ENCODE results near the gene ZNF540. TPM values are rescaled to one million over a fixed set of nuclear protein-coding genes. Genes with fewer than 3 reads are reported as not detected.

Gene ZNF540
- total and polyA plus RNA-seq, 9 of the 15 experiments (the other 6 are each of a cell fraction or from before 2014, with no cell fraction given) = 0.20 to 0.95 (median 0.44) TPM

DNA sequence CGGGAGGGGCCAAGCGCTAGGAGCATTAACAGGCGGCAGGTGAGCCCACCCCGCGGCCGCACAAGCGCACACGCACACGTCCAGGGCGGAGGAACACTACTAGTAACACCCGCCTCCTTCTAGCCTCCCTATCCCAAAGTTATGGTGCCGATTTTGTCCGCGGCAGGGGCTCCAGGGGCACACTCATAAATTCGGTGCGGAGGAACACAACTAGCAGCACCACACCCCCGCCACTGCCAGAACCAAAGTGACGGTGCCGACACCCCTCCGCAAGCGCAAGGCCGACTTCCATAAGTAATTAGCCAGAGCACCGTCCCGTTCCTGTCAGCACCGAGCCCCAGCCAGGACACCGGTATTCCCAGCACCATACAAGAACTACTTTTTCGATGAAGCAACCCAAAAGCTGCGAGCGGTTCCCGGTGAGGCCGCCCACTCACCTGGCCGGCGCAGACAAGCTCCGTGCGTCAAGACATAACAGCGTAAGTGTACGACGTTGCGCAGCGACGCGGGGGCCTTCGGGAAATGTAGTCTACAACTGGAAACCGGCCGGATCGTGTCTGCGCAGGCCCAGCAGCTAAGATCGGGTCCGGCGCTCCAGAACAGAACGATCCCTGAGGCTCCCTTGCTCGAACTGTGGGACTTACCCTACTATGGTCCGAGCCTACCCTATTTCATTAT is at the start of gene ZNF540, which contains the start of gene ZNF571 (continued):
- TF ChIP-seq, protein P1, sequence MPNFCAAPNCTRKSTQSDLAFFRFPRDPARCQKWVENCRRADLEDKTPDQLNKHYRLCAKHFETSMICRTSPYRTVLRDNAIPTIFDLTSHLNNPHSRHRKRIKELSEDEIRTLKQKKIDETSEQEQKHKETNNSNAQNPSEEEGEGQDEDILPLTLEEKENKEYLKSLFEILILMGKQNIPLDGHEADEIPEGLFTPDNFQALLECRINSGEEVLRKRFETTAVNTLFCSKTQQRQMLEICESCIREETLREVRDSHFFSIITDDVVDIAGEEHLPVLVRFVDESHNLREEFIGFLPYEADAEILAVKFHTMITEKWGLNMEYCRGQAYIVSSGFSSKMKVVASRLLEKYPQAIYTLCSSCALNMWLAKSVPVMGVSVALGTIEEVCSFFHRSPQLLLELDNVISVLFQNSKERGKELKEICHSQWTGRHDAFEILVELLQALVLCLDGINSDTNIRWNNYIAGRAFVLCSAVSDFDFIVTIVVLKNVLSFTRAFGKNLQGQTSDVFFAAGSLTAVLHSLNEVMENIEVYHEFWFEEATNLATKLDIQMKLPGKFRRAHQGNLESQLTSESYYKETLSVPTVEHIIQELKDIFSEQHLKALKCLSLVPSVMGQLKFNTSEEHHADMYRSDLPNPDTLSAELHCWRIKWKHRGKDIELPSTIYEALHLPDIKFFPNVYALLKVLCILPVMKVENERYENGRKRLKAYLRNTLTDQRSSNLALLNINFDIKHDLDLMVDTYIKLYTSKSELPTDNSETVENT (CRISPR knock-in tag; IDR thresholded peaks at IDR 0.05) = no peak
- TF ChIP-seq MEF2A (IDR thresholded peaks at IDR 0.05; ENCODE audit: control insufficient read depth, low read depth, low read length) = no peak
- TF ChIP-seq U2AF2 (optimal IDR thresholded peaks at IDR 0.05; ENCODE audit: low read depth, low read length) = no peak
- TF ChIP-seq, protein P2, sequence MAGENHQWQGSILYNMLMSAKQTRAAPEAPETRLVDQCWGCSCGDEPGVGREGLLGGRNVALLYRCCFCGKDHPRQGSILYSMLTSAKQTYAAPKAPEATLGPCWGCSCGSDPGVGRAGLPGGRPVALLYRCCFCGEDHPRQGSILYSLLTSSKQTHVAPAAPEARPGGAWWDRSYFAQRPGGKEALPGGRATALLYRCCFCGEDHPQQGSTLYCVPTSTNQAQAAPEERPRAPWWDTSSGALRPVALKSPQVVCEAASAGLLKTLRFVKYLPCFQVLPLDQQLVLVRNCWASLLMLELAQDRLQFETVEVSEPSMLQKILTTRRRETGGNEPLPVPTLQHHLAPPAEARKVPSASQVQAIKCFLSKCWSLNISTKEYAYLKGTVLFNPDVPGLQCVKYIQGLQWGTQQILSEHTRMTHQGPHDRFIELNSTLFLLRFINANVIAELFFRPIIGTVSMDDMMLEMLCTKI (IDR thresholded peaks at IDR 0.05; ENCODE audit: partially characterized antibody) = no peak
- peak; percentile 84 for TF ChIP-seq CTBP1 (IDR thresholded peaks at IDR 0.05; ENCODE audit: borderline replicate concordance)
- TF ChIP-seq, protein P3, sequence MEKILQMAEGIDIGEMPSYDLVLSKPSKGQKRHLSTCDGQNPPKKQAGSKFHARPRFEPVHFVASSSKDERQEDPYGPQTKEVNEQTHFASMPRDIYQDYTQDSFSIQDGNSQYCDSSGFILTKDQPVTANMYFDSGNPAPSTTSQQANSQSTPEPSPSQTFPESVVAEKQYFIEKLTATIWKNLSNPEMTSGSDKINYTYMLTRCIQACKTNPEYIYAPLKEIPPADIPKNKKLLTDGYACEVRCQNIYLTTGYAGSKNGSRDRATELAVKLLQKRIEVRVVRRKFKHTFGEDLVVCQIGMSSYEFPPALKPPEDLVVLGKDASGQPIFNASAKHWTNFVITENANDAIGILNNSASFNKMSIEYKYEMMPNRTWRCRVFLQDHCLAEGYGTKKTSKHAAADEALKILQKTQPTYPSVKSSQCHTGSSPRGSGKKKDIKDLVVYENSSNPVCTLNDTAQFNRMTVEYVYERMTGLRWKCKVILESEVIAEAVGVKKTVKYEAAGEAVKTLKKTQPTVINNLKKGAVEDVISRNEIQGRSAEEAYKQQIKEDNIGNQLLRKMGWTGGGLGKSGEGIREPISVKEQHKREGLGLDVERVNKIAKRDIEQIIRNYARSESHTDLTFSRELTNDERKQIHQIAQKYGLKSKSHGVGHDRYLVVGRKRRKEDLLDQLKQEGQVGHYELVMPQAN (IDR thresholded peaks at IDR 0.05; ENCODE audit: borderline replicate concordance) = no peak
- TF ChIP-seq NR4A1 (CRISPR knock-in tag; IDR thresholded peaks at IDR 0.05) = no peak
- no peak for TF ChIP-seq NR4A1 (tag; IDR thresholded peaks at IDR 0.05)
- TF ChIP-seq TAL1 (IDR thresholded peaks at IDR 0.05) = no peak
- TF ChIP-seq, protein P4, sequence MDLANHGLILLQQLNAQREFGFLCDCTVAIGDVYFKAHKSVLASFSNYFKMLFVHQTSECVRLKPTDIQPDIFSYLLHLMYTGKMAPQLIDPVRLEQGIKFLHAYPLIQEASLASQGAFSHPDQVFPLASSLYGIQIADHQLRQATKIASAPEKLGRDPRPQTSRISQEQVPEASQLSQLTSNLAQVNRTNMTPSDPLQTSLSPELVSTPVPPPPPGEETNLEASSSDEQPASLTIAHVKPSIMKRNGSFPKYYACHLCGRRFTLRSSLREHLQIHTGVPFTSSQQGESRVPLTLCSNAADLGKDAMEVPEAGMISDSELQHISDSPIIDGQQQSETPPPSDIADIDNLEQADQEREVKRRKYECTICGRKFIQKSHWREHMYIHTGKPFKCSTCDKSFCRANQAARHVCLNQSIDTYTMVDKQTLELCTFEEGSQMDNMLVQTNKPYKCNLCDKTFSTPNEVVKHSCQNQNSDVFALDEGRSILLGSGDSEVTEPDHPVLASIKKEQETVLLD (IDR thresholded peaks at IDR 0.05) = peak; percentile 99
- no peak for TF ChIP-seq MCM5 (IDR thresholded peaks at IDR 0.05; ENCODE audit: low read depth)
- no peak for TF ChIP-seq HOXB6 (CRISPR knock-in tag; IDR thresholded peaks at IDR 0.05; ENCODE audit: borderline replicate concordance)
- no peak for TF ChIP-seq POLR3G (IDR thresholded peaks at IDR 0.05; ENCODE audit: extremely low read depth, insufficient read length, insufficient replicate concordance)
- TF ChIP-seq ZNF24 (IDR thresholded peaks at IDR 0.05) = no peak
- no peak for TF ChIP-seq CAMTA2 (CRISPR knock-in tag; conservative IDR thresholded peaks at IDR 0.05)
- no peak for TF ChIP-seq ZNF197 (CRISPR knock-in tag; IDR thresholded peaks at IDR 0.05; ENCODE audit: low read depth)
- no peak for TF ChIP-seq SMARCE1 (IDR thresholded peaks at IDR 0.05)
- TF ChIP-seq CHD1 (IDR thresholded peaks at IDR 0.05; ENCODE audit: low read length) = no peak
- TF ChIP-seq, protein P5, sequence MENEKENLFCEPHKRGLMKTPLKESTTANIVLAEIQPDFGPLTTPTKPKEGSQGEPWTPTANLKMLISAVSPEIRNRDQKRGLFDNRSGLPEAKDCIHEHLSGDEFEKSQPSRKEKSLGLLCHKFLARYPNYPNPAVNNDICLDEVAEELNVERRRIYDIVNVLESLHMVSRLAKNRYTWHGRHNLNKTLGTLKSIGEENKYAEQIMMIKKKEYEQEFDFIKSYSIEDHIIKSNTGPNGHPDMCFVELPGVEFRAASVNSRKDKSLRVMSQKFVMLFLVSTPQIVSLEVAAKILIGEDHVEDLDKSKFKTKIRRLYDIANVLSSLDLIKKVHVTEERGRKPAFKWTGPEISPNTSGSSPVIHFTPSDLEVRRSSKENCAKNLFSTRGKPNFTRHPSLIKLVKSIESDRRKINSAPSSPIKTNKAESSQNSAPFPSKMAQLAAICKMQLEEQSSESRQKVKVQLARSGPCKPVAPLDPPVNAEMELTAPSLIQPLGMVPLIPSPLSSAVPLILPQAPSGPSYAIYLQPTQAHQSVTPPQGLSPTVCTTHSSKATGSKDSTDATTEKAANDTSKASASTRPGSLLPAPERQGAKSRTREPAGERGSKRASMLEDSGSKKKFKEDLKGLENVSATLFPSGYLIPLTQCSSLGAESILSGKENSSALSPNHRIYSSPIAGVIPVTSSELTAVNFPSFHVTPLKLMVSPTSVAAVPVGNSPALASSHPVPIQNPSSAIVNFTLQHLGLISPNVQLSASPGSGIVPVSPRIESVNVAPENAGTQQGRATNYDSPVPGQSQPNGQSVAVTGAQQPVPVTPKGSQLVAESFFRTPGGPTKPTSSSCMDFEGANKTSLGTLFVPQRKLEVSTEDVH (IDR thresholded peaks at IDR 0.05; ENCODE audit: low read depth, partially characterized antibody) = no peak
- no peak for TF ChIP-seq PHB (CRISPR knock-in tag; IDR thresholded peaks at IDR 0.05)

Measured in K562 (cell line).